WERI-Rb-1 (cell line): ENCODE data around the gene RABGAP1L.
"Not testable (repeated sequence)": the region's sequence is repeated elsewhere in the genome, so short reads cannot be mapped to it uniquely, and the experiment has no call there.

ENCODE experiments used
- DNase-seq: peaks from one replicate; pipeline ENCODE4 v3.0.0-alpha.2; 2020
- H3K27ac ChIP-seq: fragments of 250-450 bp; sonication (Bioruptor Pico); 2 replicates; pipeline ENCODE4 v1.5.1; 2020; ENCODE audit warnings: mild to moderate bottlenecking, moderate library complexity
- H3K27me3 ChIP-seq: fragments of 250-450 bp; sonication (Bioruptor Pico); 2 replicates; pipeline ENCODE4 v1.5.1; 2021; ENCODE audit warnings: mild to moderate bottlenecking, low read depth, moderate library complexity; ENCODE audit not compliant: insufficient read depth, severe bottlenecking
- H3K36me3 ChIP-seq: fragments of 250-450 bp; sonication (Bioruptor Pico); 2 replicates; pipeline ENCODE4 v1.5.1; 2020; ENCODE audit warnings: mild to moderate bottlenecking, moderate library complexity
- H3K4me3 ChIP-seq: 2 replicates; pipeline ENCODE4 v1.5.1; 2011; ENCODE audit warnings: low read depth, mild to moderate bottlenecking, control low read depth, low read length
- H3K9me3 ChIP-seq: fragments of 250-450 bp; sonication (Bioruptor Pico); 2 replicates; pipeline ENCODE4 v1.5.1; 2021; ENCODE audit warnings: mild to moderate bottlenecking, moderate library complexity; ENCODE audit not compliant: severe bottlenecking
- TF ChIP-seq, protein P1 (sequence below): IDR thresholded peaks from 2 replicates; pipeline ENCODE4 v1.5.1; 2011; ENCODE audit warnings: low read depth, mild to moderate bottlenecking, control low read depth, inconsistent platforms, low read length

RABGAP1L gene

DNA sequence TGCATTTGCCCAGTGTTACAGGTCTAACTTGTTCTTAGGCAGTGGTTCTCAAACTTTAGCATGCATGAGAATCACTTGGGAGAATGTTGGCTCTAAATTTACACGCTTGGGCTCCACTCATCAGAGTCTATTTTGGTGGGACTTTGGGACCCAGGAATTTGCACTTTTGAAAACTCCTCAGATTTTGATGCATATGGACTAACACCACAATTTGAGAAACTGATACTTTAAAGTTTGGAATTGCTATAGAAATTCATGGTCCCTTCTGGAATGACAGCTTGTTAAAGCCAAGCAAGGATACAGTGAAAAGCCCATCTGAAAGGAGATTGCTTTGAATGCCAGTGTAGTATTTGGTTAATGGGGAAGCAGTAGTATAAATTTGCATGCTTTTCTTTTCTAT, 320.0 kb downstream of the RABGAP1L start:
- Histone ChIP-seq H3K27ac (no peak overlapping the region), H3K4me3 (no peak overlapping the region), H3K36me3 (no peaks in the 10 kb centered on the region), H3K27me3 (no peaks in the 10 kb centered on the region), H3K9me3 (no peaks in the 10 kb centered on the region)
- no peak for DNase-seq
- TF ChIP-seq, protein P1, sequence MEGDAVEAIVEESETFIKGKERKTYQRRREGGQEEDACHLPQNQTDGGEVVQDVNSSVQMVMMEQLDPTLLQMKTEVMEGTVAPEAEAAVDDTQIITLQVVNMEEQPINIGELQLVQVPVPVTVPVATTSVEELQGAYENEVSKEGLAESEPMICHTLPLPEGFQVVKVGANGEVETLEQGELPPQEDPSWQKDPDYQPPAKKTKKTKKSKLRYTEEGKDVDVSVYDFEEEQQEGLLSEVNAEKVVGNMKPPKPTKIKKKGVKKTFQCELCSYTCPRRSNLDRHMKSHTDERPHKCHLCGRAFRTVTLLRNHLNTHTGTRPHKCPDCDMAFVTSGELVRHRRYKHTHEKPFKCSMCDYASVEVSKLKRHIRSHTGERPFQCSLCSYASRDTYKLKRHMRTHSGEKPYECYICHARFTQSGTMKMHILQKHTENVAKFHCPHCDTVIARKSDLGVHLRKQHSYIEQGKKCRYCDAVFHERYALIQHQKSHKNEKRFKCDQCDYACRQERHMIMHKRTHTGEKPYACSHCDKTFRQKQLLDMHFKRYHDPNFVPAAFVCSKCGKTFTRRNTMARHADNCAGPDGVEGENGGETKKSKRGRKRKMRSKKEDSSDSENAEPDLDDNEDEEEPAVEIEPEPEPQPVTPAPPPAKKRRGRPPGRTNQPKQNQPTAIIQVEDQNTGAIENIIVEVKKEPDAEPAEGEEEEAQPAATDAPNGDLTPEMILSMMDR: no peak

DNA sequence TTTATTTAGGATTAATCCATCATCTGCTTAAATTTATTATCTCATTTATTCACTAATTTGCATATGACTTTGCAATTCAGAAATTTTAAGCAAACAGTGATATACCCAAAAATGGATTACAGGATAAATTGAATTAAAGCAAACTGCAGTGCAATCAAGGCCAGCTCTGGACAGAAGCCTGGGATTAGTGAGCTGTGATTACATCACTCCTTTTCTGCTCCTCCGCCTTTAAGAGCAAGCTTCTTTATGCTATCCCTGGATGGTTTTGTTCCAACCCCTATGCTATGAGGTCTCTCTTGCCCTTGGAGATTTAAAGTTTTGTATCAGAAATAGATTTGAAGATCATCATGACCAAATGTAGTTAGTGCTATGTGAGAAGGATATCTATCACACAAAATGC, 321.0 kb downstream of the RABGAP1L start:
- Histone ChIP-seq H3K27ac (no peak overlapping the region), H3K4me3 (no peak overlapping the region), H3K9me3 (no peaks in the 10 kb centered on the region), H3K27me3 (no peaks in the 10 kb centered on the region), H3K36me3 (no peaks in the 10 kb centered on the region)
- TF ChIP-seq, protein P1: no peak
- peak; percentile 34 for DNase-seq

GRCh38 chr1:174491606-174492005, 332.3 kb downstream of the RABGAP1L start:
- Histone ChIP-seq H3K27me3 (no peaks in the 10 kb centered on the region), H3K9me3 (no peaks in the 10 kb centered on the region), H3K27ac (no peak overlapping the region), H3K36me3 (no peaks in the 10 kb centered on the region), H3K4me3 (no peak overlapping the region)
- no peak for DNase-seq
- TF ChIP-seq, protein P1: no peak

DNA sequence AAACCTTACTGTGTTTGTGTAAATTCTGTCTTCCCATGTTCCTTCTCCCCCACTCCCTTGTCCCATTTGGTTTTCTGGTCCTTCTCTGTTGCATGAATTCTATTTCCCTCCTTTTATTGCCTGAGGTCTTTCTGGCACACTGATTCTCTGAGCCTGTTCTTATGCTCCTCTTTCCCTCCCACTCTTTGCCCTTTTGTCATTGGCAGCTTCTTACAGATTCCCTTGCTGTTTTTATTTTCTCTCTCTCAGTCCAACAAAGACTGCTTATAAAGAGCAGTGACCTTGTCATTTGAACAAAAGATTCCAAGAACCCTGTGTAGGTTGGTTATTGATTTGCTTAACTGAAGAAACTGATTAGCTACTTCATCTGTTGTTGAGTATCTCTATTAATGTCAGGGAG, 338.2 kb downstream of the RABGAP1L start:
- H3K9me3 ChIP-seq: no peaks in the 10 kb centered on the region
- H3K36me3 ChIP-seq: no peaks in the 10 kb centered on the region
- no peak overlapping the region for H3K27ac ChIP-seq
- no peak overlapping the region for H3K4me3 ChIP-seq
- TF ChIP-seq, protein P1: no peak
- DNase-seq: no peak
- H3K27me3 ChIP-seq: no peaks in the 10 kb centered on the region

DNA sequence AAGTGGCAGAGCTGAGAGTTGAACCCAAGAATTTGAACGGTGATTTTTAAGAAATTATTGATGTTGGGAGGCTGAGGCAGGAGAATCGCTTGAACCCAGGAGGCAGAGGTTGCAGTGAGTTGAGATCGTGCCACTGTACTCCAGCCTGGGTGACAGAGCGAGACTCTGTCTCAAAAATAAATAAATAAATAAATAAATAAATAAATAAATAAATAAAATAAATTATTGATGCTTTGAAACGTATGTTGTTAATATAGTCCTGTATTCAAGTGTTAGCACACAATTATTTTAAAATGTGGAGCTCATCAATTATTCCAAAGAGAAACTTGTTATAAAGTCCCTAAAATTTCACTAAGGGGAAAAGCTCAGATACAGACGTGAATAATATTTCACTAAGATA, 357.4 kb downstream of the RABGAP1L start:
- H3K9me3 ChIP-seq, H3K27ac ChIP-seq, H3K27me3 ChIP-seq, DNase-seq, H3K4me3 ChIP-seq, H3K36me3 ChIP-seq: not testable (repeated sequence)

- TF ChIP-seq, protein P1: no peak
- DNase-seq: no peak
- H3K4me3 ChIP-seq: no peak overlapping the region
- H3K27ac ChIP-seq: no peak overlapping the region
- H3K36me3 ChIP-seq: no peaks in the 10 kb centered on the region
- H3K27me3 ChIP-seq: no peaks in the 10 kb centered on the region
- H3K9me3 ChIP-seq: no peaks in the 10 kb centered on the region
These were observed 360.5 kb downstream of the RABGAP1L start for GRCh38 chr1:174519844-174520243.
